HEK293T (cell line): Measurements from ENCODE around the gene PGBD1.

ENCODE experiments used
- HDGF ChIP-seq: fragments of 450-650 bp; IDR thresholded peaks from 2 replicates; pipeline ENCODE4 v1.6.1; 2017; ENCODE audit warnings: antibody characterized with exemption, borderline replicate concordance
- TARDBP ChIP-seq: fragments of 450-650 bp; IDR thresholded peaks from 2 replicates; pipeline ENCODE4 v1.6.1; 2016
- ZNF384 ChIP-seq: fragments of 450-650 bp; IDR thresholded peaks from 2 replicates; pipeline ENCODE4 v1.6.1; 2016

- TF ChIP-seq ZNF384 (no peak), HDGF (no peak), TARDBP (no peak)
These were observed 62.7 kb downstream of the PGBD1 start for GRCh38 chr6:28343898-28344677.
